GM13977 (cell line): ENCODE measurements around the gene PTPN5.

Experiments
- DNase-seq: peaks from one replicate; pipeline ENCODE4 v3.0.0; 2012; ENCODE audit warnings: low spot score
- CTCF ChIP-seq: IDR thresholded peaks from 2 replicates; pipeline ENCODE4 v1.5.1; 2012; ENCODE audit warnings: mild to moderate bottlenecking, control low read depth; ENCODE audit not compliant: insufficient read depth; ENCODE audit errors: extremely low read depth, missing control alignments
- in situ Hi-C: fragments of 300-500 bp; cut with MboI; formaldehyde crosslinking; loops from one replicate; pipeline ENCODE4 v1.12.0; 2022; ENCODE audit warnings: low sequenced_read_pairs, low pct_unique_long_range_greater_than_20kb, mixed read lengths, inconsistent platforms; ENCODE audit not compliant: unreplicated experiment

Gene PTPN5

GRCh38 chr11:18748766-18749365 is 42.7 kb downstream of the PTPN5 start:
- in situ Hi-C loops, result loop anchor here (25.0 kb wide), 1 partner anchor 212 kb away; the partner anchor contains the start of gene TSG101
- TF ChIP-seq CTCF, result no peak
- DNase-seq, result no peak

- DNase-seq, result no peak
- in situ Hi-C loops, result loop anchor here (25.0 kb wide), 1 partner anchor 208 kb away; the partner anchor contains the start of gene TSG101
- TF ChIP-seq CTCF, result no peak
Measured at GRCh38 chr11:18745251-18745650, 46.3 kb downstream of the PTPN5 start.

- TF ChIP-seq CTCF, result no peak
- in situ Hi-C loops, result loop anchor here (25.0 kb wide), 1 partner anchor 207 kb away; the partner anchor contains the start of gene TSG101
- no peak for DNase-seq
Measured at GRCh38 chr11:18743900-18744514, 47.6 kb downstream of the PTPN5 start.

GRCh38 chr11:18743365-18743764 is 48.2 kb downstream of the PTPN5 start:
- no peak for TF ChIP-seq CTCF
- no peak for DNase-seq
- in situ Hi-C loops, result loop anchor here (25.0 kb wide), 1 partner anchor 206 kb away; the partner anchor contains the start of gene TSG101

GRCh38 chr11:18741783-18742182 is 49.8 kb downstream of the PTPN5 start:
- TF ChIP-seq CTCF, result no peak
- in situ Hi-C loops, result loop anchor here (25.0 kb wide), 1 partner anchor 204 kb away; the partner anchor contains the start of gene TSG101
- DNase-seq, result no peak

GRCh38 chr11:18739685-18740084 is 51.9 kb downstream of the PTPN5 start:
- no peak for TF ChIP-seq CTCF
- DNase-seq, result no peak
- in situ Hi-C loops, result loop anchor here (25.0 kb wide), 1 partner anchor 202 kb away; the partner anchor contains the start of gene TSG101
